MG63 (cell line): Measurements from ENCODE around the gene GAS7. TPM values are rescaled to one million over a fixed set of nuclear protein-coding genes. Genes with fewer than 3 reads are reported as not detected.

Experiments used
- DNase-seq: peaks from one replicate; pipeline ENCODE4 v3.0.0-alpha.2; 2020
- H3K27me3 ChIP-seq: fragments of 250-450 bp; sonication (Bioruptor Pico); 2 replicates; pipeline ENCODE4 v1.5.1; 2020; ENCODE audit warnings: mild to moderate bottlenecking, moderate library complexity
- H3K36me3 ChIP-seq: fragments of 250-450 bp; sonication (Bioruptor Pico); 2 replicates; pipeline ENCODE4 v1.5.1; 2020; ENCODE audit warnings: mild to moderate bottlenecking, moderate library complexity
- H3K4me3 ChIP-seq: fragments of 250-450 bp; sonication (Bioruptor Pico); 2 replicates; pipeline ENCODE4 v1.5.1; 2020; ENCODE audit warnings: mild to moderate bottlenecking, moderate library complexity
- H3K9me3 ChIP-seq: fragments of 250-450 bp; sonication (Bioruptor Pico); 2 replicates; pipeline ENCODE4 v1.5.1; 2020; ENCODE audit warnings: mild to moderate bottlenecking, moderate library complexity
- total RNA-seq: library from RNA; depleted of rRNA; stranded (reverse); fragments of >200 nt; shearing (Covaris generic); gene quantifications from 2 replicates; pipeline ENCODE4 v1.2.3, GENCODE V29; 2014; ENCODE audit warnings: low replicate concordance

GAS7 gene
- total RNA-seq, 1 experiment from 2014 or later: 8.7 TPM

DNA sequence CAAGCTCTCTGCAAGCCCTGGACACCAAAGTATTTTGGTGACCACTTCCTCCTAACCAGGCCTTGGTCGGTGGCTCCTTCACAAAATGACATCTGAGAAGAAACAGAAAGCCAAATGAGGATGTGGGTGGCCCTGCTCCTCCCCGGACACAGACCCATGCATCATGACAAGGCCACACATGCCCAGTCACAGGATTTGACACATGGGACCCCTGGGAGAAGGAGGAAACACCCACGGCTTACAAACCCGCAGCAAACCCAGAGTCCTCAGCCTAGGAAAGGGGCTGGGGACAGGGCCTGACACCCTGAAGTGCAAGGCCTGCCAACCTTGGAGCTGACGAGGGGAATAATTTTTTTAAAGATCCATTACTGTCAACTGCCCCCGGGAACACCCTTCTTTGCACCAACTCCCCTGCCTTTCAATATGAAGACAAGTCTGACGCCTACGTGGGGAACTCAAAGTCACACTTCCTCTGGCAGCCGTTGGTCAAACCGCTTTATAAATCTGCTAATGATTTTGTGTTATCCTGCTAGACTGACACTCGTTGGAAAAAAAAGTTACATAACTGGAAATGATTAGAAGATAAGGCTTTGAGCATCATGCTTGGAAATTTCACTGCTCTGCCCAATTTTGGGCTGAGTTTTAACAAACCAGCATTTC lies 41.3 kb downstream of the GAS7 start:
- DNase-seq: no peak
- Histone ChIP-seq H3K4me3 (no peak overlapping the region), H3K9me3 (no peaks in the 10 kb centered on the region), H3K27me3 (no peaks in the 10 kb centered on the region), H3K36me3 (no peaks in the 10 kb centered on the region)

DNA sequence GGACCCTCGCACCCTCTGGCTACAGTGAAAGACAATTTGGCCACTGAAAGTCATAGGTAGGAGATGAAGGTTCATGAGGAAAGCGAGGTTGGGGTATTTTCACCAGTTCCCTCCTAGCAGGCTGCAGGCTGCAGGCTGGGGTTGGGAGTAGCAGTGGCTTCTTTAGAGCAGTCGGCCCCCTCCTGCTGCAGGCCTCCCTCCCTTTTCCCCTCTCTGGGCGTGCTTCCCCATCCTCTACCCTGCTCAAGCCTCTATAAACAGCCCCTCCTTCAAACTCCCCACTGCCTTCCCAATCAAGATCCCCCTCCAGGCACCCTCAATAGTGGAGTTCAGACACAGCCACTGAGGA lies 41.8 kb downstream of the GAS7 start:
- no peaks in the 10 kb centered on the region for H3K9me3 ChIP-seq
- no peaks in the 10 kb centered on the region for H3K27me3 ChIP-seq
- no peak for DNase-seq
- no peak overlapping the region for H3K4me3 ChIP-seq
- no peaks in the 10 kb centered on the region for H3K36me3 ChIP-seq

DNA sequence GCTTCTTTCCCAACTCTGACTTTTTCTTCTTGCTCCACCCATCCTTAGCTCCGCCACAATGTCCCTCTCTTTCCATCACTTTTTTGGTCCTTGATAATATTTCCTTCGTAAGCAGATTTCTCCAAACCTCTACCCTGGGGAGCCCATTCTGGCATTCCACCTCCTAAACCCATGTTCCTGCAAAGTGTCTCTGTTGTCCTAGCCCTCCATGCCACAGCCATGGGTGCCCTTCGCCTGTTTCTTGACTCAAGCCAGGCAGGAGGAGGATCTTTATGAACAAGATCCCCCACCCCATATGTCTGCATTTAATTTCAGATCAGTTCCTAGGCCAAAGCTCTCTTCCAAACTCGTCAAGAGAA lies 42.4 kb downstream of the GAS7 start:
- no peak for DNase-seq
- Histone ChIP-seq H3K4me3 (no peak overlapping the region), H3K9me3 (no peaks in the 10 kb centered on the region), H3K27me3 (no peaks in the 10 kb centered on the region), H3K36me3 (no peaks in the 10 kb centered on the region)

DNA sequence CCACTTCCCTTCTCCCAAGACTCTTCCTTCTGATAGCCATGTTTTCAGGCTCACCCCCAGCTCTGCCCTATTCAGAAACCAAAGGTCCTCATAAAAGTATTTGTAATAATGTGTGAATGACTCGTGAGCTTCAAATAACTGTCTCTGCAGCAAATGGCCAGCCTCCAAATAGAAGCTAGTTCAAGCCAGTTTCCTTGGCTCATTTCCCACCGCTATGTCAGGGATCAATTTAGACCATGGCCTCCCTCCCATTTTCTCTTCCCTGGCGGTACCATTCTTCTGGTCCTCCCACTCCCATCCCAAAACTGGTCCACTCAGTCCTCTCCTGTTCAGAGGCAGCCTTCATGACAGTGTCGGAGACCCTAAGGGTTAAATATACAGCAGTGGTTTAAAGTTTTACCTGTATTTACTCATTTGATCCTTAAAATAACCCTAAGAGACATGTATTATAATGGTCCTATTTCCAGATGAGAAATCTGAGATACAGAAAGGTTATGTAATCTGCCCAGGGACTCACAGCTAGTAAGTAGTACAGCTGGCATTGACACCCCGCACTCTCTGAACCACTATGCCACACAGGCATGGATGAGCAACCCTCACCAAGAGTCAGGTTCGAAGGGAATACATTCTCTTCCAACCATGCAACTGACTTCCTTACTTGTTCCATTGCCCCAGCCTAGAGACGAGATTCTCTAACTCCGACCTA lies 42.9 kb downstream of the GAS7 start:
- no peaks in the 10 kb centered on the region for H3K9me3 ChIP-seq
- no peaks in the 10 kb centered on the region for H3K27me3 ChIP-seq
- peak; percentile 22 for DNase-seq
- H3K36me3 ChIP-seq: no peaks in the 10 kb centered on the region
- H3K4me3 ChIP-seq: no peak overlapping the region

DNA sequence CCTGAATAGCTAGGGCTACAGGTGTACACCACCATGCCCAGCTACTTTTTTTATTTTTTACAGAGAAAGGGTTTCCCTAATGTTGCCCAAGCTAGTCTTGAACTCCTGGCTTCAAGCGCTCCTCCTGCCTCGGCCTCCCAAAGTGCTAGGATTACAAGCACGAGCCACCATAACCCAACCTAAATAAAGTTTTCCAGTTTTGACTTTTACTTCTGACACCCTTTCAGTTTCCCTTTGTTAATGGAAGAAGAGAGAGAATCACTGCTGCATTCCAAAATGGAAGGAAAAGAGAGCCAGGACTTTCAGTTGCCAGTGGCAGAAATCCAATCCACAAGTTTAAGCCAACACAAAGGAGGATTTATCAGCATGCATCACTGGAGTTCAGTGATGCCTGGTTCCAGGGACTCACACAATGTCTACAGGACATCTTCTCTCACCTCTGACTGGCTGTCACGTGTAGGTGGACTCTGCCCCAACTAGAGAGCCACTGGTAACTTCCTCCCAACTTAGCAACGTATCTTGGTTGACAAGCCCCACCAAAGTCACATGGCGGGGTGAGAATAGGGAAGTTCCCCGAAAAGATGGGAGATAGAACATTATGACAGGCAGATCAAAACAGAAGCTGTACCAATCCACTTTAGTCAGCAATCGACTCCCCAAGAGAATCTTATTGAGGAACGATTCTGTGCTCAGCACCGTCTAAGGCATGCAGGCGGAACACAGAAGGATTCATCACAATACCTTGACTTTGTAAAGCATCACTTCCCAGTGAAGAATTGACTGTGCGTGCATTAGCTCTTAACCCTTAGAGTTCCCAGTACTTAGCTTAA lies 46.5 kb downstream of the GAS7 start:
- H3K9me3 ChIP-seq: no peaks in the 10 kb centered on the region
- no peak overlapping the region for H3K4me3 ChIP-seq
- no peaks in the 10 kb centered on the region for H3K27me3 ChIP-seq
- H3K36me3 ChIP-seq: no peaks in the 10 kb centered on the region
- DNase-seq: no peak

DNA sequence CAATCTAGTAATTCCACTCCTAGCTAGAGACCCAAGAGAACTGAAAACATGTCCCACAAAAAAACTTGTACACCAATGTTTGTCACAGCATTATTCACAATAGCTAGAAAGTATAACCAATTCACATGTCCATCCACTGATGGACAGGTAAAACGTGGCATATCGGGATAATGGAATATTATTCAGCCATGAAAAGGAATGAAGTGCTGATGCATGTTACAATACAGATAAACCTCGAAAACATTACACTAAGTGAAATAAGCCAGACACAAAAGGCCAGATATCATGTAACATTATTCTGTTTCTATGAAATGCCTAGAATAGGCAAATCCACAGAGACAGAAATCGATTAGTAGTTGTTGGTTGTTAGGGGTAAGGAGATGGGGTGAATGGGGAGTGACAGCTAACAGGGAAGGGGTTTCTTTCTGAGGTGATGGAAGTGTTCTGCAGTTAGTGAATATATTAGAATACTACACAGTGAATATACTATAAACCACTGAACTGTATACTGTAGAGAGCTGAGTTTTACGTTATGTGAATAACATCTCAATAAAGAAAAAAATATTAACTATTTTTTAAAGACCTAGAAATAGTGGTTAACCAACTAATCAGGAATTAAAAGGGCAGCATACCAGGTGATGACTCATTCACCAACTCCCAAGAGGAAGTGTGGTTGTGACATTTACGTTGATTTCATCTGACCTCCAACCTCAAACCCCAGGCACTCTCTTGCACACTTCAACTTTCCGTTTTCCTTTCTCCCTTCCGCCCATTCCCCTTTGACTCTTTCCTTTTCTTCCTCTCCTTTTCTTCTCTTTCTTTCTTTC lies 48.6 kb downstream of the GAS7 start:
- Histone ChIP-seq H3K36me3 (no peaks in the 10 kb centered on the region), H3K9me3 (no peaks in the 10 kb centered on the region), H3K4me3 (no peak overlapping the region), H3K27me3 (no peaks in the 10 kb centered on the region)
- no peak for DNase-seq

DNA sequence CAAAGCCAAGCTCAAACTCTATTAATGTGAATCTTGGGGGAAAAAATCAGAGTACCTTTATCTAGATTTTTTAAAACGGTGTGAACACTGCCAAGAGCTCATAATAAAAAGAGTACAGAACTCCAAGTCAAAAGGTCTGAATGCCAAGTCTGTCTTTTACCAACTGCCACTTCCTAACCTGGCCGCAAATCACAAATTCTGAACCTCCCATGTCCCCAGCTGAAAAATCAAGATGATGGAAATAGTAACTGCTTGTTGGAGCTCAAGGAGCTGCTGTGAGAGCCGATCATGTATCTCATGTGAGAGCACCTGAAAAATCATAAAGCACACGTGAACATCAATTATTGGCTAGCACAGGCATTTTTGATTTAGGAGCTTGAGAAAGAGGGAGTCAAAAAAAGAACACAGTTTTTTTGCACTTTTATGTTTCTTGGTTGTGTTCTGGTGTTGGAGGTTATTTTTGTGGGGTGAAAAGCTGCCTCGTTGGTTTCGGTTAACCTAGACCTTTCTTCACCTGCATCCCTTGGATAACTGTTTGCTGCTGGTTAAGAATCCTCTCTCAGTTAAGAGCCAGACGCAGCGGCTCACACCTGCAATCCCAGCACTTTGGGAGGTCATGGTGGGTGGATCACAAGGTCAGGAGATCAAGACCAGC lies 50.5 kb downstream of the GAS7 start:
- Histone ChIP-seq H3K36me3 (no peaks in the 10 kb centered on the region), H3K9me3 (no peaks in the 10 kb centered on the region), H3K27me3 (no peaks in the 10 kb centered on the region), H3K4me3 (no peak overlapping the region)
- DNase-seq: no peak

DNA sequence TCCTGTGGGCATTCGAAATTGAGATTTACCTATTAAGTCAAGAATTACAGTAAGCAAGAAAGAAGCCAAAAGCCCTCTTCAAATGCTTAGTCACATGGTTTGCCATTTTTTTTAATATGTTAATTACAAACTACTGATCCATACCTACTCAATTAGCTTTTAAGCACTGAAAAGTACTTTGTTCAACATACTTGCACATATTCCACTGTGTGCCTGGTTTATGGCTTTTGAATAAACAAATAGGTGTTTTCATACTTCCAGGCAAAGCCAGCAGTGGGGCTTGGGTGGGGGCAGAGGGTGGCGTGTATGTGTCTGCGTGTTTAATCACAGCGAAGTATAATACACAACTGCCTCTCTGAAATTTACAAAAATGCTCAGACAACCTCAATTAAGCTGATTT lies 51.4 kb downstream of the GAS7 start:
- no peaks in the 10 kb centered on the region for H3K27me3 ChIP-seq
- H3K9me3 ChIP-seq: no peaks in the 10 kb centered on the region
- no peaks in the 10 kb centered on the region for H3K36me3 ChIP-seq
- DNase-seq: no peak
- H3K4me3 ChIP-seq: no peak overlapping the region

DNA sequence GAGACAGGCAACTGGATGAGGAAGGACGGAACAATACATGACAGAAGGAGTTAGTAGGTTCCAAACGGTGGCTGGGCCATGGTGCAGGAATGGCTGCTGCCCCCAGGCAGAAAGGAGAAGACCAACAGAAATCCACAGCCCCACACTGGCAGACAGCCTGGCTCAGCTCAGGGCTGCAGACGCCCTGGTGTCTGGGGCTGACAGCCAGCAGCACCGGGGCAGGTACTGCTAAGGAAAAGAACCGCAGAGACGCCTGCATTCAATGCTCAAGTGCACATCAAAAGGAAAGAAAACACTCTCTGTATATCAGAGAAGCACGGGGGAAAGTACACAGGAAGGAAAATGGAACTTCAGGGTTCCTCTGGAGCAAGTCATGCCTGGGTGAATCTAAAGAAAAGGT lies 53.4 kb downstream of the GAS7 start:
- no peak for DNase-seq
- H3K36me3 ChIP-seq: no peaks in the 10 kb centered on the region
- no peaks in the 10 kb centered on the region for H3K27me3 ChIP-seq
- H3K9me3 ChIP-seq: no peaks in the 10 kb centered on the region
- H3K4me3 ChIP-seq: no peak overlapping the region

DNA sequence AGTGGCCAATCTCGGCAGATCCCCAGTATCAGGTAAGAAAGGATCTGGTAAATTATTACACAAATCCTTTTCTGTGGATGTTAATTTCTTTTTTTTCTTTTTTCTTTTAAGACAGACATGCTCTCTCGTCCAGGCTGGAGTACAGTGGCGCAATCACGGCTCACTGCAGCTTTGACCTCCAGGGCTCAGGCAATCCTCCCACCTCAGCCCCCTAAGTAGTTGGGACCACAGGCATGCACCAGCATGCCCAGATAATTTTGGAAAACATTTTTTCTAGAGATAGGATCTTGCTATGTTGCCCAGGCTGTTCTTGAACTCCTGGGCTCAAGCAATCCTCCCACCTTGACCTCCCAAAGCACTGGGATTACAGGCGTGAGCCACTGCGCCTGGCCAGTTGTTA lies 54.0 kb downstream of the GAS7 start:
- no peak for DNase-seq
- Histone ChIP-seq H3K9me3 (no peaks in the 10 kb centered on the region), H3K27me3 (no peaks in the 10 kb centered on the region), H3K36me3 (no peaks in the 10 kb centered on the region), H3K4me3 (no peak overlapping the region)

DNA sequence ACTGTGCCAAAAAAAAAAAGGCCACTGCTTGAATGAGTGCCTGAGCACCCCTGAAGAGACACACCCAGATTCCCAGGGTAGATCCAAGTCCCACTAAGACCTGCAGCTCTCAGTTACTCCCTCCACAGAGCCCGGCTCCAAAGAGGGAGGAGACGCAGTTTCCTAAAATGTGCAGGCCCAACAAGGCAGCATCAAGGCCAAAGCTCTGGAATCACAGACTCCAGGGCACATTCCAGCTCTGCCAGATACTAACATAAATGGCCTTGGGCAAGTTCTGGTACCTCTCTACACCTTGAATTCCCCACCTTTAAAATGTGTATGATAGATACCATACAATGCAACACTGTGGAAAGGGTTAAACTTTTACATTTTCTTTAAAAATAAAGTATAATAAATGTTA lies 57.0 kb downstream of the GAS7 start:
- Histone ChIP-seq H3K4me3 (no peak overlapping the region), H3K27me3 (no peaks in the 10 kb centered on the region; the same call in 1 of the 2 replicates), H3K36me3 (no peaks in the 10 kb centered on the region), H3K9me3 (no peaks in the 10 kb centered on the region)
- no peak for DNase-seq

DNA sequence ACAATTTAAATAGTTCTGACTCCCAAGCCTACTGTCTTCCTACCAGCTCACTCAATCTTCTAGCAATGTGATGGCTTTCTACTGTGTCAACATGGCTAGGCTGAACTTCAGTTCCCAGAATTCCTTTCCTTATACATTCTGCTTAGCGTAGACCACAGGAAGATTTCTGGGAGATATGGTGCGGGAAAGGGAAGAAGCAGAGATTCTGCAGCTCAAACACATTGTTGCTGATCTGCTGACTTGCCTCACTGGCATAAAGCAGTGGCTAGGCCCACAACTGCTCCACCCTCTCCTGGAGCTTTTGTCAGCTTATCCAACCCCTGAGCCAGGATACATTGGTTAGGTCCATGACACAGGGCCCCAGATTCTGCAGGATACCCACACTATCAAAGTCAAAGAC lies 58.8 kb downstream of the GAS7 start:
- Histone ChIP-seq H3K36me3 (no peaks in the 10 kb centered on the region), H3K9me3 (no peaks in the 10 kb centered on the region), H3K4me3 (no peak overlapping the region)

DNA sequence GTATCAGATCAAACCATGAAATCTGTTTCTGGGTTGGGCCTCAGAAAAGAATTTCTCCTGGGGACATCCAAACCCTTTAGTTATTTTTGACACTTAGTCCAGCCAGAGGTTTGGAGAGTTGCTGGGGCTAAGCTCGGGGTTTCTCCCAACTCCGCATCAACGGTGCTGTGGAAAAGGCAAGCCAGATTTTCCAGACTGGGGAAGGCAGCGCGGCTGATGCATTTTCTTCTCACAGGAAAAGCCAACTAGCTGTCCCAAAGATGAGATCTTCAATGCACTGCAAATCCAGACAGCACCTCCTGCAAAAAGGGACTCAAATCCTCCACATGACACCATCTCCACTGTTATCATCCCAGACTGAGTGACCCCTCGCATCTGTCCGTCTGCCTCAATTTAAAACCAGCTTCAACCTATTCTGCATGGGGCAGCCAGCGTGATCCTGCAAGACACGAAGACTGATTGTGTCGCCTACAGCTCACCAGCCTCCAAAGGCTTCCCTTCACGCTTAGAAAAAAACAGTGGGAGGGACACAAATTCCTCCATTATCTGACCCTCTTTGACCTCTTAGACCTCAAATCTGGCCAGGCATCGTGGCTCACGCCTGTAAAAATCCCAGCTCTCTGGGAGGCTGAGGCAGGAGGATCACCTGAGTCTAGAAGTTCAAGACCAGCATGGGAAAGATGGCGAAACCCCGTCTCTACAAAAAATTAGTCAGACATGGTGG lies 62.0 kb downstream of the GAS7 start:
- Histone ChIP-seq H3K9me3 (no peaks in the 10 kb centered on the region), H3K4me3 (no peak overlapping the region), H3K27me3 (no peaks in the 10 kb centered on the region; the same call in 1 of the 2 replicates), H3K36me3 (no peaks in the 10 kb centered on the region)
- DNase-seq: no peak

More for the DNA sequence above, 58.8 kb downstream of the GAS7 start:
- H3K27me3 ChIP-seq: no peaks in the 10 kb centered on the region; the same call in 1 of the 2 replicates
- DNase-seq: no peak

DNA sequence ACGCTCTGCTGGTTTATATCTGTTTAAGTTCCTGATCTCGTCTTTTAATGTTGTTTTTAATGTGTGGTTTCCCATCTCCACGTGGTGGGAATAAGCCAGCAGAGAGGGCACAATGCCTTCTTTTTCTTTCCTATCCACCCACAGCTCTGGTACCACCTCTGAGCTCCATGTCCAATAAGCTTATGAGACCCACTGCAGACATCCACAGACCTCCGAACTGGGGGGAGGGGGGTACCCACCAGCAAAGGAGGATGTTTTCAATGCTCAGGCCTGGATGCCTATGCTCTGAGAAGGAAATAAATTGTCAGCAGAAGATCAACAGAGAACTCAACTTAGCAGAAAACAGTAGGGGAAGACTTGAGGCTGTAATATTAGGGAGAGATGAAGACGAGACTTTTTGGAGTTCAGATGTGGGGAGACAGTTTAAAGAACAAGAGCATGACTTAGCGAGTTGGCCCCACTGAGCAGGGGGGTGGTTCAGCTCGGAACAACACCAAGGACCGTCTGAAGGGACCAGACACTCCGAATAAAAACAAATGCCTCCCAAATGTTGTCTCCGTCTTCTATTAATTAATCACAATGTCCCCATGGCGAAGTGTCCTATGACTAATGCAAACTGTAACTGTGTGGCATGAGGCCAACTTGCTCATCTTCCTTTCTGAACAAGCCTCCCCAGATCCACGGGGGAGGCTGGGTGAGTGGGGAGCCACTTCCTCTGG lies 62.7 kb downstream of the GAS7 start:
- Histone ChIP-seq H3K9me3 (no peaks in the 10 kb centered on the region), H3K36me3 (no peaks in the 10 kb centered on the region), H3K4me3 (no peak overlapping the region), H3K27me3 (no peaks in the 10 kb centered on the region; the same call in 1 of the 2 replicates)
- no peak for DNase-seq

DNA sequence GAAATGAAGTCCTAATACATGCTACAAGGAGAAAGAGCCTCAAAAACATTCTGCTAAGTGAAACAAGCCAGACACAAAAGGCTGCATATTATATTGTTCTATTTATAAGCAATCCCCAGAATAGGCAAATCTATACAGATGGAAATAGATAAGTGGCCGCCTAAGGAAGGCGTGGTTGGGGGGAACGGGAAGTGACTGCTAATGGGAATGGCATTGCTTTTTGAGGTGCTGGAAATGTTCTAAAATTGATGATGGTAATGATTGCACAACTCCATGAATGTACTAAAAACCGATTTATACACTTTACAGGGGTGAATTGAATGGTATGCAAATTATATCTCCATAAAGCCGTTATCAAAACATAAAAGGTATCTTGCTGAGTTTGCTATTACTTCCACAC lies 67.7 kb downstream of the GAS7 start:
- Histone ChIP-seq H3K9me3 (peaks cover 3% of the 10 kb centered on the region; the same call in 1 of the 2 replicates), H3K4me3 (no peak overlapping the region), H3K27me3 (no peaks in the 10 kb centered on the region), H3K36me3 (no peaks in the 10 kb centered on the region)
- DNase-seq: no peak
